A549 (cell line): ENCODE data around the gene PKN3.

Experiments
- CEBPB ChIP-seq, 2 experiments: fragments of >200 bp in 1 of 2; sonication (Bioruptor Twin) in 1 of 2; formaldehyde crosslinking in 1 of 2; IDR thresholded peaks; 2 replicates each; pipeline ENCODE4 v1.6.1; 2012 to 2016
- CHD2 ChIP-seq: fragments of 150-350 bp; IDR thresholded peaks from 2 replicates; pipeline ENCODE4 v1.6.1; 2014; ENCODE audit warnings: low read length; ENCODE audit not compliant: partially characterized antibody
- ELK1 ChIP-seq: fragments of 150-350 bp; IDR thresholded peaks from 2 replicates; pipeline ENCODE4 v1.6.1; 2014; ENCODE audit warnings: low read depth, mild to moderate bottlenecking, low read length
- NR3C1 ChIP-seq: fragments of >200 bp; sonication (Bioruptor Twin); formaldehyde crosslinking; IDR thresholded peaks from 3 replicates; pipeline ENCODE4 v1.6.1; 2017
- POLR2A ChIP-seq: IDR thresholded peaks from 2 replicates; pipeline ENCODE4 v1.6.1; 2012; ENCODE audit warnings: mild to moderate bottlenecking, low read length
- RAD21 ChIP-seq, 2 experiments: fragments of >200 bp in 1 of 2; sonication (Bioruptor Twin) in 1 of 2; formaldehyde crosslinking in 1 of 2; IDR thresholded peaks in 1 of 2; conservative IDR thresholded peaks in 1 of 2; 2 replicates in 1 of 2; 3 replicates in 1 of 2; pipeline ENCODE4 v1.6.1; 2012 to 2018; ENCODE audit warnings: inconsistent platforms in 1 of 2
- TF ChIP-seq, protein P1 (sequence below): fragments of >200 bp; sonication (Bioruptor Twin); formaldehyde crosslinking; IDR thresholded peaks from 3 replicates; pipeline ENCODE4 v1.5.1; 2016

DNA sequence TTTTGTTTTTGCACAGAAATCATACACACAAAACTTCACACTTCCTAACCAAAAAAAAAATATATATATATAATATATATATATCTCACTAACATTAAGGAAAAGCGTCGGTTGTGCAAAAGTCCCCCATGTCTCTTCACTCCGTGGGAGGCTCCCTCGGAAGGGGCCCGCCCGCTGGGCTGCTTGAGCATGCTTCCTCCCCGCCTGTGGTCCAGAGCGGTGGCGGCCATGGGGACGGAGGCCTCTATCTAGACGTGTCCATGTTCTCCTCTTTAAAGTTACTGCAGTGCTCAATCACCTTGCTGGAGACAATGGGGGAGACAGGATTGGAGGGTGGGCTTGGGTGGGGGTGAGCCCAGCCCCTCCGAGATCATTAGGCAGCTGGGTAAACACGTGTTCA, 28.8 kb downstream of the PKN3 start:
- TF ChIP-seq POLR2A (no peak), ELK1 (no peak), CHD2 (no peak), CEBPB (IDR thresholded peaks at IDR 0.05) (no peak), NR3C1 (no peak), RAD21 (conservative IDR thresholded peaks at IDR 0.05 in 1 of 2, IDR thresholded peaks at IDR 0.05 in 1 of 2) (no peak)
- TF ChIP-seq, protein P1, sequence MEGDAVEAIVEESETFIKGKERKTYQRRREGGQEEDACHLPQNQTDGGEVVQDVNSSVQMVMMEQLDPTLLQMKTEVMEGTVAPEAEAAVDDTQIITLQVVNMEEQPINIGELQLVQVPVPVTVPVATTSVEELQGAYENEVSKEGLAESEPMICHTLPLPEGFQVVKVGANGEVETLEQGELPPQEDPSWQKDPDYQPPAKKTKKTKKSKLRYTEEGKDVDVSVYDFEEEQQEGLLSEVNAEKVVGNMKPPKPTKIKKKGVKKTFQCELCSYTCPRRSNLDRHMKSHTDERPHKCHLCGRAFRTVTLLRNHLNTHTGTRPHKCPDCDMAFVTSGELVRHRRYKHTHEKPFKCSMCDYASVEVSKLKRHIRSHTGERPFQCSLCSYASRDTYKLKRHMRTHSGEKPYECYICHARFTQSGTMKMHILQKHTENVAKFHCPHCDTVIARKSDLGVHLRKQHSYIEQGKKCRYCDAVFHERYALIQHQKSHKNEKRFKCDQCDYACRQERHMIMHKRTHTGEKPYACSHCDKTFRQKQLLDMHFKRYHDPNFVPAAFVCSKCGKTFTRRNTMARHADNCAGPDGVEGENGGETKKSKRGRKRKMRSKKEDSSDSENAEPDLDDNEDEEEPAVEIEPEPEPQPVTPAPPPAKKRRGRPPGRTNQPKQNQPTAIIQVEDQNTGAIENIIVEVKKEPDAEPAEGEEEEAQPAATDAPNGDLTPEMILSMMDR: no peak
